GM21825 (cell line): ENCODE measurements around the gene ZNF512.
A peak's percentile ranks its signal among the peaks of the same experiment; 100 is the strongest.
"Not testable (repeated sequence)": the region's sequence is repeated elsewhere in the genome, so short reads cannot be mapped to it uniquely, and the experiment has no call there.

ENCODE experiments used
- ATAC-seq: cut with Tn5 transposase; IDR thresholded peaks from one replicate; pipeline ENCODE4 v1.9.1; 2021; ENCODE audit warnings: mild to moderate bottlenecking, moderate library complexity; ENCODE audit not compliant: unreplicated experiment

Gene ZNF512

GRCh38 chr2:27630257-27630656, 47.4 kb downstream of the ZNF512 start:
- ATAC-seq = not testable (repeated sequence)

- no peak for ATAC-seq
These were observed 51.4 kb downstream of the ZNF512 start for GRCh38 chr2:27634291-27634690.

GRCh38 chr2:27636766-27637165, 53.9 kb downstream of the ZNF512 start:
- ATAC-seq = no peak

- no peak for ATAC-seq
These were observed 55.3 kb downstream of the ZNF512 start for GRCh38 chr2:27638037-27638637.

GRCh38 chr2:27638709-27639108, 55.9 kb downstream of the ZNF512 start:
- ATAC-seq = no peak

GRCh38 chr2:27640722-27641245, 57.9 kb downstream of the ZNF512 start:
- no peak for ATAC-seq

GRCh38 chr2:27645197-27645596, 62.4 kb downstream of the ZNF512 start:
- ATAC-seq = no peak

GRCh38 chr2:27647289-27647688, 64.4 kb downstream of the ZNF512 start:
- no peak for ATAC-seq

GRCh38 chr2:27647737-27648136, 64.9 kb downstream of the ZNF512 start:
- no peak for ATAC-seq

- no peak for ATAC-seq
These were observed 68.2 kb downstream of the ZNF512 start for GRCh38 chr2:27651056-27651455.

GRCh38 chr2:27652341-27652740, 69.5 kb downstream of the ZNF512 start:
- no peak for ATAC-seq

- ATAC-seq = no peak
These were observed 69.9 kb downstream of the ZNF512 start for GRCh38 chr2:27652790-27653189.

GRCh38 chr2:27653397-27653796, 70.6 kb downstream of the ZNF512 start:
- ATAC-seq = no peak

GRCh38 chr2:27655155-27655951, 72.5 kb downstream of the ZNF512 start:
- no peak for ATAC-seq

- no peak for ATAC-seq
These were observed 78.5 kb downstream of the ZNF512 start for GRCh38 chr2:27661371-27661770.

- peak; percentile 58 for ATAC-seq
These were observed 80.7 kb downstream of the ZNF512 start, which contains the start of the genes SLC4A1AP and SUPT7L for GRCh38 chr2:27663285-27664153. Gene SLC4A1AP, plus strand, starts transcription at chr2:27663889. Its CDS starts 26 bp downstream, at chr2:27663915. Gene SUPT7L, minus strand, starts transcription at chr2:27663614. Its CDS starts 1,422 bp downstream, at chr2:27662192.

- ATAC-seq = peak; percentile 9
These were observed 81.3 kb downstream of the ZNF512 start for GRCh38 chr2:27664154-27664574.

- ATAC-seq = no peak
These were observed 82.0 kb downstream of the ZNF512 start for GRCh38 chr2:27664622-27665363.

- no peak for ATAC-seq
These were observed 84.6 kb downstream of the ZNF512 start for GRCh38 chr2:27667446-27667845.

GRCh38 chr2:27671235-27671634, 88.4 kb downstream of the ZNF512 start:
- ATAC-seq = no peak
